Mesenteric fat pad (tissue), 1 donor: ENCODE data around the gene VAV3. TPM values are rescaled to one million over a fixed set of nuclear protein-coding genes. Genes with fewer than 3 reads are reported as not detected.
"Not testable (repeated sequence)": the region's sequence is repeated elsewhere in the genome, so short reads cannot be mapped to it uniquely, and the experiment has no call there.

Experiments used
- DNase-seq: peaks from one replicate; pipeline ENCODE4 v3.0.0-alpha.2; 2020; ENCODE audit warnings: low spot score
- total RNA-seq: library from RNA; stranded (reverse); fragmentation: NEBNext Ultra II Directional; extraction: Animal tissue kit (Norgen Biotek cat#: 25700); gene quantifications from one replicate; pipeline ENCODE4 v1.2.1, GENCODE V29; 2021
- donor health status: DM: yes; HTN: yes; CAD: no.

VAV3 gene
- total RNA-seq, 1 donor from 2014 or later, result 11.4 TPM

DNA sequence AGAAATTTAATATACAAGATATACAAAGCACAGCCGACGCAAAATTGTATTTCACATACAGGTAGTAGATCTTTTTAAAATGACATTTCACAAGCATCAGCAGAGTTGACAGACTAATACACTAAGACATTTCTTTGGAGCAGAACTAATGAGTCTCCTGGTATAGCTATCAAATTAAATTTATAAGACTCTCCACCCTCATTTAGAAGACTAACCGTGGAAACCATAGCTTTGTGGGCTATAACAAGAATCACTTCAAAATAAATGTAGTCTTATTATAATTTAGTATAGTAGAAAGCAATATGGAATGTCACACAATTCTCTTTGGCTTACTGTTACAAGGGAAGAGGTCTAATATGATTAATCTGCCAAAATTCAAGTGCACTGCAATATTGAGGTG is 204.9 kb downstream of the VAV3 start:
- no peak for DNase-seq

- no peak for DNase-seq
Observed at GRCh38 chr1:107750364-107750959, 214.5 kb downstream of the VAV3 start.

GRCh38 chr1:107748531-107748930 is 216.4 kb downstream of the VAV3 start:
- no peak for DNase-seq

DNA sequence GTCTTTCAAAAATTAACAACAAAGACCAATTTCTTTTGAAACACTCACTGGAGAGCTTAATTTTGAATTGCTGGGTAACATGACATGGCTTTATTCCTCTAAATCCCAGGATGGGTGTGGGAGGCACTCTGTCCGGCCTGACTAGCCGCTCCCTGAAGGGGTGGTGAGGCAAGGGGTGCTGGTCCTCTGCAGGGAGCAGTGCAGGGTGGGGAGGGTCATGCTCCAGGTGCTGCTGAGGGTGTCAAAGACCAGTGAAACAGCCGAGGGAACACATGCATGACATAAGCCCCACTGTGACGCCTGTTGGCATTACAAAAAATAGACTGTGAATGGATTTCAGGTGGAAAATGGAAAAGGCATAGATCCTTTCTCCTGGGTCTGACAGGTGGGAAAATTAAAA is 223.7 kb downstream of the VAV3 start:
- DNase-seq, result no peak

- DNase-seq, result no peak
Observed at GRCh38 chr1:107740579-107740978, 224.4 kb downstream of the VAV3 start.

DNA sequence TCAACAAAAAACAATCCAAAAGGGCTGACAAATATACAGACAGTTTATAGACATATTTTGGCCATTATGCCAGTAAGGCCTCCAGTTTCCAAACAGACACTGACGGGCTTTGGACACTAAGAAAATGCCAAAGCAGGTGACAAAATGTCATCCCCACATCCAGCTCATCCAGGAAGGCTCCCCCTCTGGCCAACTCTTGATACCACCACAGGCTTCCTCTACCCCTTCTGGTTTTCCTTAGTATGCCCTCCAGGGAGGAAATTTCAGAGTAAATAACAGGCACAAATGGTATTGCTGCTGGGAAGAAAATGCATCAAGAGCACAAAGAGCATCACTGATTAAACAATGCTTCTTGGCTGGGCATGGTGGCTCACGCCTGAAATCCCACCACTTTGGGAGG is 225.3 kb downstream of the VAV3 start:
- DNase-seq, result no peak

DNA sequence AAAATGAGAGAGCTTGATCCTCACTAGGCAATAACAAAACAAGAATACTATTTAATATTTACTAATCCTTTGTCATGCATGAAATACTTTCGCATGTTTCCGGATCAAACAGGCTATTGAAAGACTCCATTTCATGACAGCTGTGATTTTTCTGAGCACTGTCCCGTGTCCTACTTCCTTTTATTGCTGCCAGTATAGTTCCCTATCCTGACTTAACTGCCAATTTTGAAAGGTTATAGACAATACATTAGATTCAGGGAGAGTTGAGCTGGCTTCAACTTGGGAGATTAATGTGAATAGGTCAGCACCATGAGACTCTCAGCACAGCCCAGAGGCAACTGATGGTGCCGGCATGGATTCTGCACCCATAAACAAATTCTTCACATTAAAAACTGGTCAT is 225.8 kb downstream of the VAV3 start:
- DNase-seq, result no peak

- not testable (repeated sequence) for DNase-seq
Observed at GRCh38 chr1:107733401-107733800, 231.6 kb downstream of the VAV3 start.

DNA sequence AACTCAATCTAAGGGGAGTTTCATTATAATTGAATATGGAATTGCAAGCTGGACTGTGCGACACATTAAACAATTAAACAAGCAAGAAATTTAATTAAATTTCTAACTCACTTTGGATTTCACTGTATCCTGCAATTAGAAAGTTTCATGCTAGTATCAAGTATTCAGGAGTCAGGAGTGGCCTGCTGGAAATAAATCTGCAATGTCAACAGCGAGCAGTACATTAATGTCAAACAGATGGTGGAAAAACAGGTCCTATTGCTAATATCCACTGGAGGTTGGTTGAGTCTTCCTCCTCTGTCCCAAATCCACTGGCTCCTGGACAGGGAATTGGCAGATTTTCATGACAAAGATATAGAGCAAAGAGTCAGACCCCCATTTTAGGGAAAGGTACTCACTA is 237.1 kb downstream of the VAV3 start:
- no peak for DNase-seq

DNA sequence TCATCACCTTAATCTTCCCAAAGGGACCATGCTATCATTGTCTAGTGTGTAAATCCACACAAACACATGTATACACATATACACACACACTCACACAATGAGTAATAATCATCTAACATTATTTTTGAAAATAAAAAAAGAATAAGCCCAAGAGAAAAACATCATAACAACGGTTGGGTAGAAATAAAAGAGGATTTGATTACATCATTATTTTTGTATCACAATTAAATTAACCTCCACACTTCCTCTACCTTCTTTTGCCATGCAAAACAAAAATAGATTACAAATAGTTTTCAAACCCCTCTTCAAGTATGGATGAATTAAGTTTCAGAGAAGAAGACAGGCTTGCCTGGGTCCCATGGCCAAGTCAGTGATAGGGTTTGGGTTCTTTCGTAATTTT is 238.1 kb downstream of the VAV3 start:
- DNase-seq, result no peak

GRCh38 chr1:107724648-107725047 is 240.3 kb downstream of the VAV3 start:
- no peak for DNase-seq

DNA sequence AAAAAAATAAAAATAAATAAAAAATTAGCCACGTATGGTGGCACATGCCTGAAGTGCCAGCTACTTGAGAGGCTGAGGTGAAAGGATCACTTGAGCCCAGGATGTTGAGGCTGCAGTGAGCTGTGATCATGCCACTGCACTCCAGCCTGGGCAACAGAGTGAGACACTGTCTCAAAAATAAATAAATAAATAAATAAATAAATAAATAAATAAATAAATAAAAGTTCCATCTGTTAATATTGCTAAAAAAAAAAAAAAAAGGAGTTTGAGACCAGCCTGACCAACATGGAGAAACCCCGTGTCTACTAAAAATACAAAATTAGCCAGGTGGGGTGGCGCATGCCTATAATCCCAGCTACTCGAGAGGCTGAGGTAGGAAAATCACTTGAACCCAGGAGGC is 244.8 kb downstream of the VAV3 start:
- not testable (repeated sequence) for DNase-seq

- no peak for DNase-seq
Observed at GRCh38 chr1:107710005-107710404, 255.0 kb downstream of the VAV3 start.

DNA sequence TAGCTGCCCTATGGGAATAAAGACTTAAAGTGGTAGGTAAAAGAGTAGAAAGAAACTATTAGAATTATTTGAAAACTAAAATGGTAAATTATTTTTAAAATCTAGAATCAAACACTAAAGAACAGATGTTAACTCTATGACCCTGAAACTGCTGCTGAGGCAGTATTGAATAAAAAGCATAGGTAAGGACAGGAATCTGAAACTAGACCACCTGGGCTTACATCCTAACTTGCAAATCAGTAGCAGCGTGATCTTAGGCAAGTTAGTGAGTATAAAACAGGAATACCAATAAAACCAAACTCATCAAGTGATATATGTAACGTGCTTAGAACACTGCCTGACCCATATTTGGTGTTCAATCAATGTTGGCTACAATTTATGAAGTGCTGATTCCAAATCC is 257.9 kb downstream of the VAV3 start:
- DNase-seq, result no peak

GRCh38 chr1:107706182-107706581 is 258.8 kb downstream of the VAV3 start:
- no peak for DNase-seq

DNA sequence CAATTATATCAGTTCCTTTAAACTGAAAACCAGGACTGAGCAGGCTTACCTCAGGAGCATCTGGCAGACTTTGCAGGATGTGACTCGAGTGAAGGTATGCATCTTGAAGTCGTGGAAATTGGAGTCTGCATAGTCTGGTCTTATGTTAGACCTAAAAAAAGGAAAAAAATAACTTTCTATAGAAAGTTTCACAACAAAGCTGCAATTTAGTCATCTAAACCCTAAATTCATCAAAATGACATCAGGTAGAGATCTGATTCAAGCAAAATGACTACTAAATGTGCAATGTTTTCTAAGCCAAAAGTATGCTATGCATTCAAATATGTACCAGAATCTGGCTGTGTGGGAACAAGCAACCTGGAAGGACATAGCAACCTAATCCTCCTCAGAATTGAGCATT is 260.1 kb downstream of the VAV3 start:
- DNase-seq, result no peak

DNA sequence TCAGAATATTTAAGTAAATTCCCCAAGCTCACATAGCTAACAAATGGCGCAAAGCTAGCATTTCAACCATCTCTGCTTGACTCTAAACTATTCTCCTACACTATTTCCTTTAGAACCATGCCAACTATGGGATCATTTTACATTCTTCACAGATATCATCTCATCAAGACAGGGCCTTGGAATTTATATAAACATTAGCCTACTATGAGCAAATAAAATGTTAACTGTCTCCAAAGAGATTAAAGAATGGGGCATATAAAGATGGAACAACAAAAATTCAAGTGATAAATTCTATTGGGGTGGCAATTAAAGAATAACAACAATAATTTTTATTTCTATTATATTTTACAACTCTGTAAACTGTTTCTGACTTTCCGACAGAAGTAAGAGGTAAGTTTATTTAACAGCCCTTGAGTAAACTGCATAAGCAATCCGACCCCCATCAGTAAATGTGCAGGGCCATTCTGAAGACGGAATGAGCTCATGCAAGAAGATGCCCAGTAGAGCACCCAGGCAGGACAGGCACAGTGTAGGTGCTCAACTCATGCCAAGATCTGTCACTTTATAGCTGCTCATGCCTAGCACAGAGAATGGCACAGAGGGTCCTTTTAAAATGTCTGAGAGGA is 261.9 kb downstream of the VAV3 start:
- no peak for DNase-seq

DNA sequence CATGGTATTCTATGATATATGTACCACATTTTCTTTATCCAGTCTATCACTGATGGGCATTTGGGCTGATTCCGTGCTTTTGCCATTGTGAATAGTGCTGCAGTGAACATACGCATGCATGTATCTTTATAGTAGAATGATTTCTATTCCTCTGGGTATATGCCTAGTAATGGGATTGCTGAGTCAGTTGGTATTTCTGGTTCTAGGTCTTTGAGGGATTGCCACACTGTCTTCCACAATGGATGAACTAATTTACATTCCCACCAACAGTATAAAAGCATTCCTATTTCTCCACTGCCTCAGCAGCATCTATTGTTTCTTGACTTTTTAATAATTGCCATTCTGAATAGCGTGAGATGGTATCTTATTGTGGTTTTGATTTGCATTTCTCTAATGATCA is 264.3 kb downstream of the VAV3 start:
- DNase-seq, result not testable (repeated sequence)

DNA sequence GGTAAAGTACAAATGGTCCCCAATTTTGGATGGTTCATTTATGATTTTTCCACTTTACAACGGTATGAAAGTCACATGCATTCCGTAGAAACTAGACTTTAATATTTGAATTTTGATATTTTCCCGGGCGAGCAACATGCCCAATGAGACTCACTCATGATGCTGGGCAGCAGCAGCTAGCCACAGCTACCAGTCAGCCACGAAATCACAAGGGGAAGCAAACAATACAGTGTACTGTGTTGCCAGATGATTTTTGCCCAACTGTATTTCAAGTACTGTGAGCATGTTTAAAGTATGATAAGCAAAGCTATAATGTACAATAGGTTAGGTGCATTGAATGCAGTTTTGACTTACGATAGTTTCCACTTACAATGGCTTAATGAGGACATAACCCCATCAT is 266.8 kb downstream of the VAV3 start:
- no peak for DNase-seq

GRCh38 chr1:107695341-107695740 is 269.6 kb downstream of the VAV3 start:
- no peak for DNase-seq

GRCh38 chr1:107692580-107693345 is 272.2 kb downstream of the VAV3 start:
- DNase-seq, result no peak

DNA sequence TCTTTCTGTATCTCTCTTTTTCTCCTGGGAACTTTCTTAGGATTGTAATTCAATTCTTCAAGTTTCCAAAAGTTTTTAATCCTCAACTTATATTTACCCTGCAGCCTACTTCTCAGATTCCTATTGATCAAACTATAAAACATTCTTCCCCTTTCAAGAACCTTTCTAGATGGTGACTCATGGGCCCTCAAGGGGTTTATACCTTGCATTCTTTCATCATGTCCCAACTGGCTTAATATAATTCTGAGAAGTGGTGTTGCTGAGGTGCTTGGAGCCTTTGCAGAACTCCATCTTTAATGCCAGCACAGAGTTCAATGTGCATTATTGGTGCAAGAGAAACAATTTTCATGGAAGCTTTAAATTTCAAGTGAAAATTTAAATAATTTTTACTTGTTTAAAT is 273.4 kb downstream of the VAV3 start:
- no peak for DNase-seq

DNA sequence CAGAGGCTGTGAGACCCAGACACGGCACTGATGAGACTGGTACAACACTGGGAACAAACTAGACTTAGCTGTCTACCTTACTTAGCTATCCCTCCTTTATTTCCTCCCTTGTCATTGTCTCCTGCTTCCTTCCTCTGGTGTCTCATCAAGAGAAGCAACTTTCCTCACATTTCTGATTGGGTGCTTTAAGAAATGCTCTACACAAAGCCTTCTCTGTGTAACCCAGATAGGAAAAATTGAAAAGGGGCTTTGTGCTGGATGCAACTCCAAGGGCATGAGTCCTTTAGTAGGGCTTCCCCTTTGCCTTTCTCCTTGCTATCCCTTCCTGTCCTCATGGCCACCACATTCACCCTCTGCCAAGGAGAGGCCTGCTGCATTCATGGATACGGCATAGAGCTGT is 274.5 kb downstream of the VAV3 start:
- DNase-seq, result no peak
